Caco-2 (cell line): ENCODE results near the gene ARHGEF38. TPM values are rescaled to one million over a fixed set of nuclear protein-coding genes. Genes with fewer than 3 reads are reported as not detected.

ENCODE experiments used
- BruUV-seq: library from RNA; stranded (reverse); fragments of 400-500 nt; replicated peaks from 2 replicates; lab custom pipeline; 2021; lab: Mats Ljungman, UMichigan
- CTCF ChIA-PET: fragments of 300-600 bp; sonication (Branson Sonifier 250); formaldehyde crosslinking; loops from one replicate; lab custom pipeline; 2022; ENCODE audit warnings: antibody characterized with exemption; lab: Charles Lee
- POLR2A ChIA-PET: fragments of 300-600 bp; sonication (Branson Sonifier 250); formaldehyde crosslinking; loops from one replicate; lab custom pipeline; 2022; ENCODE audit warnings: antibody characterized with exemption; lab: Charles Lee
- DNase-seq, 2 experiments: peaks; one replicate each; pipeline versions ENCODE4 v3.0.0 to v3.0.0-alpha.2; 2020 to 2022
- H3K27me3 ChIP-seq: replicated peaks from 2 replicates; pipeline ENCODE4 v1.6.0; 2011; ENCODE audit warnings: low read length; ENCODE audit not compliant: control insufficient read depth, insufficient read depth
- H3K36me3 ChIP-seq: 2 replicates; pipeline ENCODE4 v1.5.1; 2011; ENCODE audit warnings: low read length; ENCODE audit not compliant: control insufficient read depth, insufficient read depth
- H3K4me1 ChIP-seq: fragments of 250-450 bp; sonication (Bioruptor Pico); 2 replicates; pipeline ENCODE4 v1.5.1; 2020; ENCODE audit warnings: mild to moderate bottlenecking
- H3K4me3 ChIP-seq: 2 replicates; pipeline ENCODE4 v1.5.1; 2011; ENCODE audit warnings: low read depth, mild to moderate bottlenecking, control low read depth, low read length
- H3K9me3 ChIP-seq: fragments of 250-450 bp; sonication (Bioruptor Pico); 2 replicates; pipeline ENCODE4 v1.5.1; 2020; ENCODE audit warnings: mild to moderate bottlenecking, moderate library complexity
- H3K27ac Mint-ChIP-seq: one replicate; pipeline ENCODE4 v1.8.0; 2022; ENCODE audit warnings: mixed read lengths; ENCODE audit not compliant: unreplicated experiment
- H3K27me3 Mint-ChIP-seq: one replicate; pipeline ENCODE4 v1.8.0; 2022; ENCODE audit warnings: mixed read lengths; ENCODE audit not compliant: insufficient read depth, unreplicated experiment
- H3K36me3 Mint-ChIP-seq: one replicate; pipeline ENCODE4 v1.8.0; 2022; ENCODE audit warnings: mild to moderate bottlenecking, mixed read lengths; ENCODE audit not compliant: insufficient read depth, unreplicated experiment
- H3K4me1 Mint-ChIP-seq: one replicate; pipeline ENCODE4 v1.8.0; 2022; ENCODE audit warnings: low read depth, mixed read lengths; ENCODE audit not compliant: unreplicated experiment
- H3K4me3 Mint-ChIP-seq: one replicate; pipeline ENCODE4 v1.8.0; 2022; ENCODE audit warnings: mild to moderate bottlenecking, moderate library complexity, mixed read lengths; ENCODE audit not compliant: unreplicated experiment
- H3K9me3 Mint-ChIP-seq: one replicate; pipeline ENCODE4 v1.8.0; 2022; ENCODE audit warnings: mixed read lengths; ENCODE audit not compliant: unreplicated experiment
- intact Hi-C: fragments of 100-400 bp; cut with micrococcal nuclease; formaldehyde crosslinking; loops from one replicate; pipeline ENCODE4 v1.10.0; 2022; ENCODE audit not compliant: unreplicated experiment
- total RNA-seq: library from RNA; stranded (reverse); gene quantifications from 2 replicates; pipeline ENCODE4 v1.2.3, GENCODE V29; 2022
- TF ChIP-seq, protein P1 (sequence below), 2 experiments: fragments of 200-600 bp in 1 of 2; IDR thresholded peaks; 1 replicate in 1 of 2; 2 replicates in 1 of 2; pipeline versions ENCODE4 v1.5.1 to v1.8.0; 2011 to 2022; ENCODE audit warnings: antibody characterized with exemption in 1 of 2, control low read depth in 1 of 2, inconsistent platforms in 1 of 2, low read depth in 1 of 2, low read length in 1 of 2, mild to moderate bottlenecking in 1 of 2, moderate library complexity in 1 of 2; ENCODE audit not compliant: insufficient read depth in 1 of 2, severe bottlenecking in 1 of 2, unreplicated experiment in 1 of 2

The ARHGEF38 gene
- total RNA-seq, 1 experiment from 2014 or later = 3.5 TPM

DNA sequence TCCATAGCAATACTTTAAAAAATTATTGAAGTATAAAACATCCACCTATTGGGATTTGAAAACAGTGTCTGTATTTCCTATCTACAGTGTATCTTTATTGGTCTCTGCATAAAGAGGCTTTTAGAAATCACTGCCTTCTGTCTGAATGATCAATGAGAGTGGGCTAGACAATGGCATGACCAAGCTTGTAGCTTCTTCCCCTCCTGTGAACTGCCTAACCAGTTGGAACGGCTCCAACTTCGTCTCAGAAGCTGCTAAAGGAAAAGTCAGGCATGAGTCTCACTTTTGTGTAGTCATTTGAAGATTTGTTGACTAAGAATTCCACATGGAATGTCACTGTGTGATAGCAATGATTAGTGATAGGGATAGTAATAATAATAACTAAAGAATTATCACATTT, 91.8 kb downstream of the ARHGEF38 start:
- ChIA-PET POLR2A (no interaction called here), CTCF (no interaction called here)
- H3K4me1 ChIP-seq = no peaks in the 10 kb centered on the region
- no peaks in the 10 kb centered on the region for H3K9me3 ChIP-seq
- intact Hi-C loops = no loop called here
- DNase-seq = no peak
- H3K27me3 Mint-ChIP-seq = peaks cover 8% of the 10 kb centered on the region
- no peaks in the 10 kb centered on the region for H3K27me3 ChIP-seq
- no TSS peak for BruUV-seq
- H3K4me1 Mint-ChIP-seq = no peaks in the 10 kb centered on the region
- H3K36me3 ChIP-seq = no peaks in the 10 kb centered on the region
- H3K4me3 ChIP-seq = no peak overlapping the region
- TF ChIP-seq, protein P1, sequence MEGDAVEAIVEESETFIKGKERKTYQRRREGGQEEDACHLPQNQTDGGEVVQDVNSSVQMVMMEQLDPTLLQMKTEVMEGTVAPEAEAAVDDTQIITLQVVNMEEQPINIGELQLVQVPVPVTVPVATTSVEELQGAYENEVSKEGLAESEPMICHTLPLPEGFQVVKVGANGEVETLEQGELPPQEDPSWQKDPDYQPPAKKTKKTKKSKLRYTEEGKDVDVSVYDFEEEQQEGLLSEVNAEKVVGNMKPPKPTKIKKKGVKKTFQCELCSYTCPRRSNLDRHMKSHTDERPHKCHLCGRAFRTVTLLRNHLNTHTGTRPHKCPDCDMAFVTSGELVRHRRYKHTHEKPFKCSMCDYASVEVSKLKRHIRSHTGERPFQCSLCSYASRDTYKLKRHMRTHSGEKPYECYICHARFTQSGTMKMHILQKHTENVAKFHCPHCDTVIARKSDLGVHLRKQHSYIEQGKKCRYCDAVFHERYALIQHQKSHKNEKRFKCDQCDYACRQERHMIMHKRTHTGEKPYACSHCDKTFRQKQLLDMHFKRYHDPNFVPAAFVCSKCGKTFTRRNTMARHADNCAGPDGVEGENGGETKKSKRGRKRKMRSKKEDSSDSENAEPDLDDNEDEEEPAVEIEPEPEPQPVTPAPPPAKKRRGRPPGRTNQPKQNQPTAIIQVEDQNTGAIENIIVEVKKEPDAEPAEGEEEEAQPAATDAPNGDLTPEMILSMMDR (IDR thresholded peaks at IDR 0.05; ENCODE audit: insufficient read depth in 1 of 2, low read depth in 1 of 2, low read length in 1 of 2, severe bottlenecking in 1 of 2, unreplicated experiment in 1 of 2) = no peak
- H3K9me3 Mint-ChIP-seq = peaks cover 9% of the 10 kb centered on the region
- H3K36me3 Mint-ChIP-seq = no peaks in the 10 kb centered on the region
- H3K27ac Mint-ChIP-seq = no peak overlapping the region
- no peak overlapping the region for H3K4me3 Mint-ChIP-seq

DNA sequence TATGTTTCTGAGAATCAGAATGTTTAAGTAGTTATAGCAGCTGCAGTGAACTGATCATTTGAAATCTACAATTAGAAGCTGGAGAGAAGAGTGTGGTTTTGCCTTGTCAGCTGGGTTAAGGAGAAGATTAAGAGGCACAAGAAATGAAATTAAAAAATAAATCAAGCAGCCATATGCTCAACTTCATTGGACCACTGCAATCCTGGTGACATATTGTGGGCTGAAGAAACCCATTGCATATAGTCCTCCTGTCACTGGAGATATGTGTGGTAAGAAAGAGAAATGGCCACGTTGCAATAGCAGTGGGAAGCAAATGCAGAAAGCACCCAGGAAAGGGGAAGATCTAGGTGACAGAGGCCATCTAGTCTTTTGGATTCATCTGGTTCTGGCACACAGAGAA, 93.0 kb downstream of the ARHGEF38 start:
- H3K36me3 ChIP-seq = no peaks in the 10 kb centered on the region
- TF ChIP-seq, protein P1 (IDR thresholded peaks at IDR 0.05; ENCODE audit: insufficient read depth in 1 of 2, low read depth in 1 of 2, low read length in 1 of 2, severe bottlenecking in 1 of 2, unreplicated experiment in 1 of 2) = no peak
- Mint-ChIP-seq H3K27me3 (peaks cover 5% of the 10 kb centered on the region), H3K36me3 (no peaks in the 10 kb centered on the region), H3K9me3 (peaks cover under 1% of the 10 kb centered on the region), H3K4me3 (no peak overlapping the region), H3K4me1 (no peaks in the 10 kb centered on the region), H3K27ac (no peak overlapping the region)
- no peaks in the 10 kb centered on the region for H3K4me1 ChIP-seq
- BruUV-seq = no TSS peak
- no peak overlapping the region for H3K4me3 ChIP-seq
- DNase-seq = no peak
- intact Hi-C loops = no loop called here
- H3K9me3 ChIP-seq = no peaks in the 10 kb centered on the region
- ChIA-PET POLR2A (no interaction called here), CTCF (no interaction called here)
- H3K27me3 ChIP-seq = no peaks in the 10 kb centered on the region

GRCh38 chr4:105650190-105650589, 97.8 kb downstream of the ARHGEF38 start:
- Mint-ChIP-seq H3K4me3 (no peak overlapping the region), H3K4me1 (no peaks in the 10 kb centered on the region), H3K27me3 (peaks cover 5% of the 10 kb centered on the region), H3K36me3 (no peaks in the 10 kb centered on the region), H3K9me3 (no peaks in the 10 kb centered on the region), H3K27ac (no peak overlapping the region)
- Histone ChIP-seq H3K27me3 (no peaks in the 10 kb centered on the region), H3K9me3 (no peaks in the 10 kb centered on the region), H3K4me3 (no peak overlapping the region), H3K4me1 (no peaks in the 10 kb centered on the region), H3K36me3 (no peaks in the 10 kb centered on the region)
- no peak for DNase-seq
- ChIA-PET POLR2A (no interaction called here), CTCF (no interaction called here)
- BruUV-seq = no TSS peak
- intact Hi-C loops = no loop called here
- TF ChIP-seq, protein P1 (IDR thresholded peaks at IDR 0.05; ENCODE audit: insufficient read depth in 1 of 2, low read depth in 1 of 2, low read length in 1 of 2, severe bottlenecking in 1 of 2, unreplicated experiment in 1 of 2) = no peak
